Measurements from ENCODE around the gene ZNF267. TPM values are rescaled to one million over a fixed set of nuclear protein-coding genes. Genes with fewer than 3 reads are reported as not detected.

The ZNF267 gene
- total and polyA plus RNA-seq, 2 of the 8 experiments (the other 6 are each of a cell fraction or from before 2014, with no cell fraction given), result 5.5 to 28.3 TPM

GRCh38 chr16:31897283-31897682 is 23.7 kb downstream of the ZNF267 start:
- H3K14ac ChIP-seq (ENCODE audit: insufficient read length), result no peak overlapping the region
- no peak overlapping the region for H3K56ac ChIP-seq (replicated peaks; ENCODE audit: insufficient read length, low read depth, low read length)
- H3K18ac ChIP-seq (ENCODE audit: extremely low read depth, low read length), result no peak overlapping the region
- H3K27me3 ChIP-seq (replicated peaks in 1 of 4; ENCODE audit: control insufficient read depth in 3 of 4, extremely low read depth in 1 of 4, insufficient read depth in 3 of 4, low read length in 3 of 4), result no peaks in the 10 kb centered on the region
- H2AK5ac ChIP-seq (ENCODE audit: low read depth, low read length), result no peak overlapping the region
- ChIA-PET POLR2A (ENCODE audit: partially characterized antibody) (no interaction called here), CTCF (ENCODE audit: partially characterized antibody) (no interaction called here)
- H4K8ac ChIP-seq (ENCODE audit: extremely low read depth, insufficient read depth, low read length), result no peak overlapping the region
- no peaks in the 10 kb centered on the region for H3K4me1 ChIP-seq (replicated peaks in 1 of 4; ENCODE audit: control insufficient read depth in 3 of 4, insufficient read depth in 4 of 4, low read length in 3 of 4)
- no peak overlapping the region for H3K4ac ChIP-seq (replicated peaks; ENCODE audit: insufficient read length, low read depth, low read length)
- no peak overlapping the region for H4K5ac ChIP-seq (ENCODE audit: insufficient read length, low read depth, low read length)
- no peak for FAIRE-seq
- no peak overlapping the region for H2BK5ac ChIP-seq (ENCODE audit: low read depth, low read length)
- no peak overlapping the region for H2BK20ac ChIP-seq (ENCODE audit: low read length)
- H3K79me2 ChIP-seq (ENCODE audit: control insufficient read depth in 1 of 2, insufficient read depth in 2 of 2, low read length in 2 of 2), result no peaks in the 10 kb centered on the region; a peak in 1 of 4 replicates
- no peak overlapping the region for H2BK12ac ChIP-seq (ENCODE audit: low read depth, low read length)
- H2BK120ac ChIP-seq (replicated peaks; ENCODE audit: low read depth, low read length), result no peak overlapping the region
- no peak for DNase-seq (ENCODE audit: low read depth in 1 of 2, low spot score in 2 of 2)
- H3K4me3 ChIP-seq (ENCODE audit: extremely low read depth in 1 of 4, insufficient read depth in 2 of 4, low read depth in 3 of 4, low read length in 4 of 4), result no peak overlapping the region
- no peak overlapping the region for H4K91ac ChIP-seq (replicated peaks; ENCODE audit: insufficient read length, low read length)
- H4K20me1 ChIP-seq (replicated peaks in 1 of 2; ENCODE audit: control insufficient read depth in 1 of 2, insufficient read depth in 2 of 2, low read length in 2 of 2), result no peaks in the 10 kb centered on the region
- no peak overlapping the region for H3K23ac ChIP-seq (ENCODE audit: insufficient read length)
- H3K9ac ChIP-seq (replicated peaks in 1 of 4; ENCODE audit: extremely low read depth in 1 of 4, low read depth in 3 of 4, low read length in 3 of 4), result no peak overlapping the region
- H3K27ac ChIP-seq (ENCODE audit: low read depth, low read length), result no peak overlapping the region
- no peaks in the 10 kb centered on the region for H3K23me2 ChIP-seq (ENCODE audit: low read depth, low read length)
- H3K9me3 ChIP-seq (ENCODE audit: insufficient read depth in 2 of 2, low read depth in 1 of 2, low read length in 1 of 2), result peaks cover 16 to 17% of the 10 kb centered on the region in 2 experiments
- H3K4me2 ChIP-seq (ENCODE audit: insufficient read depth in 1 of 2, low read depth in 2 of 2, low read length in 2 of 2), result no peak overlapping the region
- H3K36me3 ChIP-seq (ENCODE audit: control insufficient read depth in 2 of 4, insufficient read depth in 4 of 4, low read length in 3 of 4), result peaks cover 0 to 50% (median 18%) of the 10 kb centered on the region in 4 experiments; a peak in 6 of 8 replicates
- no peak overlapping the region for H2BK15ac ChIP-seq (ENCODE audit: low read length)
- H3K79me1 ChIP-seq (ENCODE audit: low read depth, low read length), result no peaks in the 10 kb centered on the region
- H2AFZ ChIP-seq (ENCODE audit: low read length), result no peak overlapping the region
- TF ChIP-seq SIX5 (IDR thresholded peaks at IDR 0.05; ENCODE audit: low read depth, low read length), result no peak
- no peak for TF ChIP-seq NRF1 (IDR thresholded peaks at IDR 0.05; ENCODE audit: low read depth, low read length)
